NCI-H2227 (cell line): ENCODE results near the gene ADCK2.
"Not testable (repeated sequence)": the region's sequence is repeated elsewhere in the genome, so short reads cannot be mapped to it uniquely, and the experiment has no call there.

Experiments
- DNase-seq: peaks from one replicate; lab custom pipeline; 2025; ENCODE audit not compliant: unreplicated experiment; lab: John Stamatoyannopoulos, UW

The ADCK2 gene

DNA sequence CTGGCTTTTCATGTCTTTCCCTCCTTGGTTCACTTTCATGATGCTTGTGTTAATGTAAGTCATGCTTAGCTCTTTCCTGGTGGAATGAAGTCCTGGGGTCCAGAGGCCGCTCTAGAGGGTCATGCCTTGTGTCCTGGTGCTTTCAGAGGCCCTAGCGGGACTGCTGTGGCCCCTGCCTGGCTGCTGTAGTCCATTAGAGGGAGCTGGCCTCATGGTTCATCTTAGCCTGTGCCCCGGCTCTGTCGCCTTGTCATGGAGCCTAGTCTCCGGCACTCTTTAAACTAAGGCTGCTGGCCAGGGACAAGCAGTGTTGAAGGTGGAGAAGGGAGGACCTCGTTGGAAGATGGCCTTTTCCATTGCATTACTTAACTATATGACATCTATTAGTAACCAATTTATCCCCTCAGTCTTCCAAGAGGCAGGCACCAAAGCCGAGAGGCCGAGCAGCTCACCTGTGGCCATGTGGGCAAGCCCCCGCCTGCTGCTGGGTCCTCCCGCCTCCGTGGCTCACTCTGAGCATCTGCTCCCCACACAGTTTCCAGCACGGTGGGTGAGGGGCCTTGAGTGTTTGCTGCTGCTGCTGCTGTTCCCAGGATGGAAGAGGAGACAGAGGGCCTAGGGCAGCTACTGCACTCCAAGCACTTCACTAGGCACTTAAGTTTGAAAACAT is 18.8 kb downstream of the ADCK2 start:
- DNase-seq, result no peak

GRCh38 chr7:140693849-140694248 is 21.1 kb downstream of the ADCK2 start:
- DNase-seq, result not testable (repeated sequence)

DNA sequence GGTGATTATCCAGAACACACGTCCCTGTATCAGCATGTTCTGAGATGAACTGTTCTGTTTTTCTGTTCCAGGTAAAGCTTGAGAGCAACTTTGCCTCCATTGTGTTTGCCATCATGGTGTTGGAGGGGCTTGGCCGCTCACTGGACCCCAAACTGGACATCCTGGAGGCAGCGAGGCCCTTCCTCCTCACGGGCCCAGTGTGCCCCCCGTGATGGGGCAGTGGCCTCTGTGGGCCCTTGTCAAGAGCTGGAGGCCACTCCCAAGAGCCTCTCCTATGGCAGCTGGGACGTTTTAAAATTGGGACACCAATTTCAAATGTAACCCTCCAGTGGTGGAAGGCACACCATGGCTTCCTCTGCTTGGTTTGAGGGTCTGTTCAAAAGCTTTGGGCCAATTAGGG is 21.8 kb downstream of the ADCK2 start:
- DNase-seq, result no peak

- no peak for DNase-seq
Measured at GRCh38 chr7:140695381-140695780, 22.6 kb downstream of the ADCK2 start.

GRCh38 chr7:140696024-140696679 is 23.4 kb downstream of the ADCK2 start:
- peak; percentile 98 for DNase-seq

GRCh38 chr7:140696680-140697446 is 24.1 kb downstream of the ADCK2 start, which contains the start of gene NDUFB2:
TSS of gene NDUFB2 (plus strand) at chr7:140696708. CDS start at chr7:140696745, 37 bp downstream.
- DNase-seq, result peak; percentile 93

DNA sequence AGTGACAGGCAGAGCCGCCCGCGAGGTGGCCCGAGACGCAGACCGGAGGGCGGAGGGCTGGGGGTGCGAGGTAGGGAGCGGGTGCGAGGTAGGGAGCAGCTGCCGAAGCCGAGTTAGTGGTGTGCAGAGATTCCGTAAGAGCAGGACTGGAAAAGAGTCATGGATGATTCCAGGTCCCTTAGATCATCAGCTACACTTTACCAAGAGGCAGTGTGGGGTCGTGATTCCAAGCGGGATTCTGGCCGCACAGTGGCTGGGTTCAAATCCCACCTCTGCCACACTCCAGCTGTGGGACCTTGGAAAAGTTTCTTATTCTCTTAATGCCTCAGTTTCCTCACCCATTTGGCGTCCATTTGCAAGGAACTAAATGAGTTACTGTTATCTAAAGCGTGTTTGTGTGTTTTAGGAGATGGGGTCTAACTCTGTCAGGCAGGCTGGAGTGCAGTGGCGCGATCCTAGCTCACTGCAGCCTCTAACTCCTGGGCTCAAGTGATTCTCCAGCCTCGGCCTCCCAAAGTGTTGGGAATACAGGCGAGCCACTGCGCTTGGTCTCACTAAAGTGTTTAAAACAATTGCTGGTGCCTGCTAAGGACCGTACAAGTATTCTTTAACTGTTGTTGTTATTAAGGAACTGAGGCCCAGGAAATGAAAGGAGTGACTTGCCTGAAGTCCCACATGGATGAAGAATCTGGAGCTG is 24.9 kb downstream of the ADCK2 start:
- no peak for DNase-seq

DNA sequence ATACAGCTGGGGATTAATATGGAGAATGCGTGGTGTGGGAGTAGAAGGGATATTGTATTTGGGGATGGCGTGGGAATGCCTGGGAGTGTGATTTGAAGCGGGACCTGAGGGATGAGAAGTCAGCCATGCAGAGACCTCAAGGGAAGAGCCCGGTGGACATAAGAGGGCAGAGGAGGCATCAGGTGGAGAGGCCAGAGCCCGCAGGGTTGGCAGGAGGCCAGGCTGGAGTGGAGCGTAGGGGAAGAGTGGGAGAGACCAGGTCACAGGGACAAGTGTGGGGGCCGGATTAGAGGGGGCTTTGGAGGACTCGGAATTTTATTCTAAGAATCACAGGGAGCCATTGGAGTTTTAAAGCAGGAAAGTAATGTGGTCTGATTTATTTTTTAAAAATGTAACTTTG is 25.7 kb downstream of the ADCK2 start:
- peak; percentile 23 for DNase-seq

GRCh38 chr7:140702774-140703173 is 30.0 kb downstream of the ADCK2 start:
- DNase-seq, result no peak

DNA sequence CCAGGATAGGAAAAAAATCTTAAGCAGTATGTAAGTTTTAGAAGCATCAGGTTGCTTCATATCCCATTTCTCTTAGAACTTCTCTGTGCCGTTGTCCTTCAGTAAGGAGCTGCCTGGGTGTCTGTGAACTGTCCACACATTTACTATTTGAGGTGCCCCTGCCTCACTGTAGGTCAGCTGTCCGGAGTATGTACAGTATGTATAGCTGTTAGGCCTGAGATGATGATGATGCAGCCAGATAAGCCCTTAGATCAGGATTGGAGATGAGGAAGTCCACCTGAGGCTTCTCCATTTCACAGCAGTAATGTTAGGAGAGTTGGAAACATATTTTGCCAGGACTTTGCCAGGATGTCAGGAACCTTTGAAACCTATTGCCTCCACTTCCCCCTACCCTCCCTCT is 31.5 kb downstream of the ADCK2 start:
- DNase-seq, result no peak

DNA sequence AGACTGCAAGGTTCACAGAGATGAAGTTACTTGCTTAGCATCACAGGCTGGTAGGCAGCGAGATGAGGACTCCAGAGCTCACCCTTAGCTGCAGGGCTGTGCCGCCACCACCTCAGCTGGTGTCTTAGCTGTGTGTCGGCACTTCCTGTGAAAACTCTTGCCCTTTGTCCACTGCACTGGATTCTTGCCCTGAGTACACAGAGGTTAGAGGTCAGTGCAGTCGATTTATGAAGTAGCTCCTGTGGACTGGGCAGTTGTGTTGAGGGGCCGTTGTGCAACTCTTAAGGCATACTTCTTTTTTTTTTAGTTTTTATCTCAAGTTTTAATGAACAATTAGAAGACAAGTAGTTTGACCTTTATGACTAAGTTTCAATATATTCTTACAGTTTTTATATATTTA is 34.4 kb downstream of the ADCK2 start:
- DNase-seq, result no peak

DNA sequence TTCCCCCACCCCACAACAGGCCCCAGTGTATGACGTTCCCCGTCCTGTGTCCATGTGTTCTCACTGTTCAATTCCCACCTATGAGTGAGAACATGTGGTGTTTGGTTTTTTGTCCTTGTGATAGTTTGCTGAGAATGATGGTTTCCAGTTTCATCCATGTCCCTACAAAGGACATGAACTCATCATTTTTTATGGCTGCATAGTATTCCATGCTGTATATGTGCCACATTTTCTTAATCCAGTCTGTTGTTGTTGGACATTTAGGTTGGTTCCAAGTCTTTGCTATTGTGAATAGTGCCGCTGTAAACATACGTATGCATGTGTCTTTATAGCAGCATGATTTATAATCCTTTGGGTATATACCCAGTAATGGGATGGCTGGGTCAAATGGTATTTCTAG is 36.0 kb downstream of the ADCK2 start:
- DNase-seq, result not testable (repeated sequence)

DNA sequence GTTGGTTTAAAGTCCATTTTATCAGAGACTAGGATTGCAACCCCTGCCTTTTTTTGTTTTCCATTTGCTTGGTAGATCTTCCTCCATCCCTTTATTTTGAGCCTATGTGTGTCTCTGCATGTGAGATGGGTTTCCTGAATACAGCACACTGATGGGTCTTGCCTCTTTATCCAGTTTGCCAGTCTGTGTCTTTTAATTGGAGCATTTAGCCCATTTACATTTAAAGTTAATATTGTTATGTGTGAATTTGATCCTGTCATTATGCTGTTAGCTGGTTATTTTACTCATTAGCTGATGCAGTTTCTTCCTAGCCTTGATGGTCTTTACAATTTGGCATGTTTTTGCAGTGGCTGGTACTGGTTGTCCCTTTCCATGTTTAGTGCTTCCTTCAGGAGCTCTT is 39.6 kb downstream of the ADCK2 start:
- not testable (repeated sequence) for DNase-seq

GRCh38 chr7:140714331-140715040 is 41.7 kb downstream of the ADCK2 start:
- DNase-seq, result no peak

GRCh38 chr7:140719721-140720120 is 47.0 kb downstream of the ADCK2 start:
- DNase-seq, result no peak

DNA sequence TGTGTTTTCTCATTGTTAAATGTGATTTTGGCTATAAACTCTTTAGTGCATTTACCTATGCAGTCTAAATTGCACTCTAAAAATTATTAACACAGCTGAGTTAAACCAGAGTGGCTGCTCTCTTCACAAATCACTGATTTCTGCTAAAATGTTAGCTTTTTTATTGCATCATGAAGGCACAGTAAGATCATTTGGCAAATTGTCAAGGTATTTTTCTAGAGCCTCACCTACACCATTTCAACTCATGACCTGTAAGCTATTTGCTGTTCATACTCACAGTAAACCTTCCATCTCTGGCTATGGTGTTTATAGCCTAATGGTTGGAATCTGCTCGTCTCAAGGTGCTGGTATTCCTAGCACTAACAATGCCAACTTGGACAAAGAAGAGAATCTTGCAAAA is 49.5 kb downstream of the ADCK2 start:
- DNase-seq, result no peak

DNA sequence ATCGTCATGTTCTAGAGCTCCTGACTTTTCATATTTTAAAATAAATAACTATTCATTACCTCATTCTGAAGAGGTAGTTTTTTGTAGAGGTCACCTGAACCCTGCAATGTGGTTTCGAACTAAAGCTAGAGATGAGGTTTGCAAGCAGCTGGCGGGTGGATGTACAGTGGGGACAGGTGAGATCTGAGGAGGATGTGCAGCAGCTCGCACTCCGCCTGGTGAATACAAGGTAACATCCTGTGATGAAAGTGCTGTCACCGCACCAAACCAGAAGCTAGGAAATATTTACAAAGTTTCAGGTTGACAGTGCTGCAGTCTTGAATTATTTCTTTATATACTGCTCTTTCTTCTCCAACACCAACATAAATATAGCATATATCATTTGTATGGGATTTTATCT is 50.3 kb downstream of the ADCK2 start:
- no peak for DNase-seq

DNA sequence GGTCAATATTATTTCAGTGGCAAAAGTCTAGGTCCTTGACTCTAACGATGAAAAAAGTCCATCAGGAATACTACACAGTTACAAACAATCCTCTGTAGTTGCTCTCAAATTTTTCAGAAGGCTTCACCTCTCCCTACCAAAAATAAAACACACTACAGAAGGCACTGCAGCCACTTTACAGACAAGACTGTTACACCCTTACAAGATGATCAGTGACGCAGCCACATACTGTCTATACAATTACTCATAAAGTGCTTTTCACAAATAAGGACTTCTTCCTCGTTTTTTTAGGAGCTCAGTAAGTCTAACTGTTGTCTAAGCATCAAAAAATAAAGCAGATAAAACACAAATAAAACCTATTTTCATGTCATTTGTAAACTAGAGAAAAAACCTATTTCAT is 50.8 kb downstream of the ADCK2 start:
- DNase-seq, result no peak

DNA sequence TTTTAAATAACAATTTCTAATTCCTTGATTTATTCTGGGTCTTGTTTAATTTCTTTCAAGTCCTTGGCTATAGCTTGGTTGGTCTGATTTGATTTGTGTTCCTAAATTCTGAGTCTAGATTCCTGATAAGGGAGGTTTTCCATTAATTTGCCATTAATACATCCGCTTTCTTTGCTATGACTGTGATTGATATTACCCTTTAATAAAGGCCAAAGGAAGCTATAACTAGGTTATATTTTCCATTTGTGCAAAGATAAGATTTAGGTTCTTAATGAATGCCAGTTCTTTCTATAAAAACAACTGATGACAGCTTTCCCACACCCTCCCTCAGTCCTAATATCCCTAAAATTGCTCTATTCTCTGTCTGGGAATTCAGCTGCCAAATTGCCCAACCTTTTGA is 52.0 kb downstream of the ADCK2 start:
- no peak for DNase-seq

DNA sequence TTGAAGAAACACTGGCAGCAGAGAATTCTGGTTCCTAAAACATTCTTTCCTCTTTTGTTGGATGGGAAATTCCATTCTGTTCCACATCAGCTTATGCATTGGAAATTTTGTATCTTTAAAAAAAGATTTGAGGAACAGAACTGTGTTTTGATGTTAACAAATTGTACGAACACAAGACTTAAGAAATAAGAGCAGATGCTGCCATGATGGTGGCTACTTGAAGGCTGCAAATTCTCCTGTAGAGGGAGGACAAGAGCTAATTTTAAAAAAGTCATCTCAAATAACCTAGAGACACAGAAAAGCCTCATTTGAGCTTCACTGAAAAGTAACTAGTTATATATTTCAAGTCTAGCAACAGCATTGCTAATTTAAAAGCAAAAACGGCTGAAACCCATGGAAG is 53.5 kb downstream of the ADCK2 start:
- peak; percentile 17 for DNase-seq

GRCh38 chr7:140732416-140732815 is 59.7 kb downstream of the ADCK2 start:
- no peak for DNase-seq
